Right ventricle myocardium superior (tissue), 1 donor: Measurements from ENCODE around the gene CHRNB2. TPM values are rescaled to one million over a fixed set of nuclear protein-coding genes. Genes with fewer than 3 reads are reported as not detected.

Experiments used
- ATAC-seq: fragments of 200-7000 bp; cut with Tn5 transposase; one replicate; pipeline ENCODE4 v1.9.1; 2020; ENCODE audit warnings: mild to moderate bottlenecking; ENCODE audit not compliant: poor library complexity
- DNase-seq: peaks from one replicate; pipeline ENCODE4 v3.0.0-alpha.2; 2020
- intact Hi-C: fragments of 100-400 bp; cut with DNase I; formaldehyde crosslinking; loops from one replicate; pipeline ENCODE4 v1.11.2; 2022
- total RNA-seq: library from RNA; stranded (reverse); fragmentation: NEBNext Ultra II Directional; extraction: Animal tissue kit (Norgen Biotek cat#: 25700); gene quantifications from one replicate; pipeline ENCODE4 v1.2.1, GENCODE V29; 2021
- donor health status: DM: no; HTN: yes; CAD: no; lungs with severe emphysema.

Gene CHRNB2
- total RNA-seq, 1 donor from 2014 or later = not detected

DNA sequence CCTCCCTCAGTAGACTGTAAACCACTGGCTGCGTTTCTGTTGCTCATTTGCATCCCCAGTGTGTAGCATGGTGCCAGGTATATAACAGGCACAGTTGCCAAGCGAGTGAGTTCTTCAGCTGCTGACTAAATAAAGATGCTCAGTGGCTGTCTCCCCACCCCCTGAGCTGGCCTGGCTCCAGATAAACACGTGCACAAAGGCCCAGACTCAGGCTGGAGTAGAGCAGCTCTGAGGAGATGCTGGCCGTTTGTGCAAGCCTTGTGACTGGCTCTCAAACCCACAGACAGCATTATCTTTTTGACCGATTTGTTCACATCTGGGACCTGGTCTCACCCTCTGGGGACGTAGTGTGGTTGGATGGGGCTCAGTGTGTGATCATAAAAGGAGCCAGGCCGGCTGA, 7.1 kb downstream of the CHRNB2 start:
- ATAC-seq (no peak), DNase-seq (no peak)
- intact Hi-C loops = no loop called here

DNA sequence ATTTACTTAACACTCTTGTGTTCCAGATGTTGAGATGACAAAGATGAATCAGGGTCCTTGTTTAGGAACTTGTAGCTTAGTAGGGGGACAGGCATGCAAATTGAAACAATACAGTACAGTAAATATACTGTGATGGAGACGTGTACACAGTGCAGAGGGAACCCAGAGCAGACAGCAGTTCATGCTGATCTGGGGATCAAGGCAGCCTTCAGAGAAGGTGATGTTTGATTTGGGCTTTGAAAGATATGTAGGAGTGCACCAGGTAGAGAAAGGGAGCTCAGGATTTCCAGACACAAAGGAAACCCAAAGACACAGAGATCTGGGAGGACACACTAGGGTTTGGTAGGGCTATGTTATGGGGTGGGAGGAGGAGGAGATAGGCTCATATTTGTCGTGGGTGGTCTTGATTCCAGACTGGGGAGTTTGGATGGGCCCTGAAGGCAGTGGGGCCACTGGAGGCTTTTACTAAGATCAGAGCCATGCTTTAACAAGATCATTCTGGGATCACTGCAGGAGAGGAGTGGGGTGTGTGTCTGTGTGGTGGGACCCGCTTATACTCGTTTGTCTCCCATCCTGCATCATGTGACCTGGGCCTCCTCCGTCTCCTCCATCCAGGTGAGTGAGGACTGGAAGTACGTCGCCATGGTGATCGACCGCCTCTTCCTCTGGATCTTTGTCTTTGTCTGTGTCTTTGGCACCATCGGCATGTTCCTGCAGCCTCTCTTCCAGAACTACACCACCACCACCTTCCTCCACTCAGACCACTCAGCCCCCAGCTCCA, 7.8 kb downstream of the CHRNB2 start:
- intact Hi-C loops = no loop called here
- ATAC-seq = no peak
- no peak for DNase-seq

DNA sequence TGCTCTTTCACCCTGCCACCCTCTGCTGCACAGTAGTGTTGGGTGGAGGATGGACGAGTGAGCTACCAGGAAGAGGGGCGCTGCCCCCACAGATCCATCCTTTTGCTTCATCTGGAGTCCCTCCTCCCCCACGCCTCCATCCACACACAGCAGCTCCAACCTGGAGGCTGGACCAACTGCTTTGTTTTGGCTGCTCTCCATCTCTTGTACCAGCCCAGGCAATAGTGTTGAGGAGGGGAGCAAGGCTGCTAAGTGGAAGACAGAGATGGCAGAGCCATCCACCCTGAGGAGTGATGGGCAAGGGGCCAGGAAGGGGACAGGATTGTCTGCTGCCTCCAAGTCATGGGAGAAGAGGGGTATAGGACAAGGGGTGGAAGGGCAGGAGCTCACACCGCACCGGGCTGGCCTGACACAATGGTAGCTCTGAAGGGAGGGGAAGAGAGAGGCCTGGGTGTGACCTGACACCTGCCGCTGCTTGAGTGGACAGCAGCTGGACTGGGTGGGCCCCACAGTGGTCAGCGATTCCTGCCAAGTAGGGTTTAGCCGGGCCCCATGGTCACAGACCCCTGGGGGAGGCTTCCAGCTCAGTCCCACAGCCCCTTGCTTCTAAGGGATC, 8.5 kb downstream of the CHRNB2 start:
- ATAC-seq (no peak), DNase-seq (no peak)
- intact Hi-C loops = no loop called here

DNA sequence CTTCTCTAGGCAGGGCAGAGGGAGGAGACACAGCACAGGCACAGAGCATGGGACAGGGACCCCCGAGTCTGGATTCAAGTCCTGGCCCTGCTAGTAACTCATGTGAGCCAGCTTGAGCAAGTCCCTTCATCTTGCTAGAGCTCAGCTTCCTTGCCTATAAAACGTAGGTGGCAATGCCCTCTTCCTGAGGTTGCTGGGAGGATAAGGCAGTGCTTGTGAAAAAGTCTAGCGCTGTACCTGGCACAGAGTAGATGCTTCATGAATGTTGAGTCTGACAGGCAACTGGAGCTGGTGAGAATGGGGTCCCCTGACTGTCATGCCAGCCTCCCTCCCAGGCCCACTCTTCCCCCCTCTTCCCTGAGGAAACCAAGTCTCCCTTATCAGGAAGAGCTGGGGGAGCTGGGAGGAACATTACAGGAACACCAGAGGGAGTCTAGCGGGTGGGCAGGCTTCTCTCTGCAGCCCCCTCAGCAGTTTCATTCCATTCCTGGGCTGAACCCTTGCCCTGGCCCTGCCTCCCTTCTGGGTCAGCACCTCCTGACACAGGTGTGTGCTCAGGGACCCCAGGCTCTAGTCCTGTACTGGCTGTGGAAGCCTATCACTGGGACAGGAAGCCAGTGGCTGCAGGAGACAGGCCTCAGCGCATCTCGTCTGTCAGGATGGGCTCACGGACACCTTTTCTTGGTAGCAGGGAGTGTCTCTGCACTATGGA, 9.9 kb downstream of the CHRNB2 start:
- intact Hi-C loops = no loop called here
- no peak for DNase-seq
- ATAC-seq = no peak

DNA sequence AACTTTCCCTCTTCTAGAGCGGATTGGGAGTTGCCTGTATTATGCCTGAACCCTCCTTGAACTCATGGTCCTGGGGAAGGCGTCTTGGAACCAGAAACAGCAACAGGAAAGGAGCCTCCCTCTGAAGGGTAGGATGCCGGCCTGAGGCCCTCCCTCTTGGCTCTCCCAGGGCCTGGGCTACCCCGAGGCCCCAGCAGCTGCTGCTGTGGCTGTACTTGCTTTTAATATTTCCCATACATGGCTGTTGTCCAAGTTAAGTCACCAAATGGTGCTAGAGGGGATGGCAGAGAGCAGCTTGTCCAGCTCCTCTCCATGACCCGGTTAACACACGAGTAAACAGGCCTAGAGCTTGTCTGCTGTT, 10.5 kb downstream of the CHRNB2 start:
- ATAC-seq (peak; percentile 64), DNase-seq (no peak)
- intact Hi-C loops = no loop called here

DNA sequence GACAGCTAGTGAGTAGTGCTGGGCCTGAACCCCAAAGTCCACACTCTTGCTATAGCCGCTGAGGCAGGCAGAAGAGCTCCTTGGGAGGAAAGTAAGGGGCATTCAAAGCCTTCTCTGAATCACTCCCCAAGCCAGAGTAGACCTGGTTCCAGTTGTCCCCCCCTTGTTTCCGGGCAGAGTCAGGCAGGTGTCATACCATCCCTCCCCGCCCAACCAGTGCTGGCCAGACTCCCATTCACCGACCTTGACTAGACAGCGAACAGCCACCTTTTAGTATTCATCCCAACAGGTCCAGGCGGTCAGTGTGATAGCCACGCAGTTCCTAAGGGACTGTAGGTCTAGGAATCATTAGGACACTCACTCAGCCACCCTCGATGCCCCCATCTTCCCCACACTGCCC, 11.8 kb downstream of the CHRNB2 start:
- intact Hi-C loops = no loop called here
- DNase-seq (no peak), ATAC-seq (no peak)

DNA sequence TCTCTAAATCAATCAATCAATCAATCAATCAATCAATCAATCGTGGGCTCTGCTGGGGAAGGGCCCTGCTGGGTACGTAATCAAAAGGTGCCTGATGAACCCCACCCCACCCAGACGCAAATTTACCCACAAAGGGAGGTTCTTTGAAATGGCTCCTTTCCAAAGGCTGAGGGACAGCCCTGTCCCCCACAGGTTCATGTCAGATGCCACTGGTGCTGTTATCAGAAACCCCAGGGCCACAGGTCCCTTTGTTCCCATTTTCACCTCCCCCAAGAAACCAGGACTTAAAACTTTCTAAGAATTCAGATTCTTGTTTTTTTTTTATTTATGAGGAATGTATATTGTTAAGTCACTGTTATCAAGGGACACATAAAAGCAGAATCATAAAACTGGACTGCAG, 14.2 kb downstream of the CHRNB2 start:
- no peak for ATAC-seq

DNA sequence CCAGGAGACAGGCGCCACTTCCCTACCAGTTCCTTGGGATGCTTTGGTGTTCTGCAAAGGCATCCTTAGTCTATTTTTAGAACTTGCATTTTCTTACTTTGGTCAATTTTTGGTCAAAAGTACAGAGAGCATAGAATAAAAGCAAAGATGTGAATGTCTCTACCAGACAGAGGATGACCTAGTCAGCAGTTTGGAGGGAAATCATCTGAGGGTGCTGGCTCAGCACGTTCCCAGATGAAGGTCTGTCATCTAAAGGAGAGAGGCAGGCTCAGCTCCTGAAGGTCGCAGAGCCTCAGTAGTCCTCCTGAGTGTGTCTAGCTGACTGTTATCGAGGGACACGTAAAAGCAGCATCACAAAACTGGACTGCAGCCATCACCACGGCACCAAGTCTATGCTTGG, 15.3 kb downstream of the CHRNB2 start:
- no peak for DNase-seq
- intact Hi-C loops = no loop called here
- ATAC-seq = no peak

More for the DNA sequence above, 14.2 kb downstream of the CHRNB2 start:
- intact Hi-C loops = no loop called here
- DNase-seq = no peak

DNA sequence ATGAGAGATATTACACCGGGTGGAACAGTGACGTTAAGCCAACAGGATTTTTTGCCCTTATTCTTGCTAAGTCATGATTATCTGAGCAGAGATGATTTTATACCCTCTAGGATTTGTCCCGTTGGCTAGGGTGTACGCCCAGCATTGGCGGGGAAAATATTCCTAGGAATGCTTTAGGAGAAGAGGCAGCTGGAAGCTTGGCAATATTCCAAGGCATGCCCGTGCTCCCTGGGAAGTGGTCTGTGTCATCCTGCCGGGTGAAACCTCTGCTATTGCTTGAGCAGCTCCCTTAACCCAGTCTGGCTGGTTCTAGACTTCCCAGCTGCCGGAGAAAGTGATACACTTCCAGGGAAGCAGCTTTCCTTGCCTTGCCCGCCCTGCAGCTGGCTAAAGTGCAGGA, 16.2 kb downstream of the CHRNB2 start:
- intact Hi-C loops = no loop called here
- ATAC-seq = no peak
- no peak for DNase-seq

DNA sequence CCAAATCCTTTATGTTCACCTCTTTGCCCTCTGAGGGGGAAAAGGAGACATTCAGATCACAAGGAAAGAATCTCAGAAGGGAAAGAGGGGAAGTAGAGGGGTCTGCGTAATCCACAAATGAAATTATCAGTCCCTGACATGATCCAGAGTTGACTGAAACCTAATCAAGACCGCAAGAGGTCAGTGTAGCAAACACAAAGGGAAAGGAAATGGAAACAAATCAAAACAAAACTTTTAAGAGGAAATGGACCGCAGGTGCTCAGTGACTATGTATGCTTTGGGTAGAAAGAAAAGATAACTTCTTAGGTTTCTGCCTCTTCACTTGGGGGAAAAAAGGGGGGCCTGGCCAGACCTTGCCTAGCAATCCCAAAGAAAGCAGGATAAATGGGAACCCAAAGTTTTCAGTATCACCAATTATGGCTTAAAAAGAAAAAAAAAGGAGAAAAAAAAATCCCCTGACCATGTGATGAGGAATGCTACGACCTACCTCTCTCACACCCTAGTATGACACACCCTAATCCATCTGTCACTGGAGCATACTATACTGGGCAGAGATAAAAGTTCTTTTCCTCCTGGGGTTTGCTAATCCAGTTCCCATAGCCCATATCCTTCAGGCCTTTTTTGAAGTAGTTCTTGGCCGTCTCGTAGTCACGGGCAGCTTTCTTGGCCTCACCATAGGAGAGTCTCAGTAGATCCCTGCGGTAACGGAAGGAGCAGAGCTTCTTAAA, 16.9 kb downstream of the CHRNB2 start:
- intact Hi-C loops = no loop called here
- DNase-seq (no peak), ATAC-seq (no peak)

DNA sequence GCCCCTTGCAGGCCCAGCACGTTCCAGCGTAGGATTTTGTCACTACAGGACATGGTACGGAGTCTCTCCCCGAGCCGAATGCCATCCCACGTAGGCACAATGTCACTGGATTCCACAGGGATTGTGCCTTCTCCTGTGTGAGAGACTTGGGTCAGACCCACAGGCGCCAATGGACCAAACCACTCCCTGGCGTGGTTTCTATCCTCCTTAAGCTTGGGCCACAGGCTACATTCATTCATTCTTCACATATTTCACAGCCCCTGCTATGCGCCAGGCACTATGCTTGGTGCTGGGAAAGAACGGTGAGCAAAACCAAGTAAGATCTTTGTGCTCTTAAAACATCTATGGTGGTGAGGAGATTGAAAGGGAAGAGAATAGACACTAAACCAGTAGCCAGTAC, 18.7 kb downstream of the CHRNB2 start:
- intact Hi-C loops = no loop called here
- DNase-seq (no peak), ATAC-seq (no peak)

DNA sequence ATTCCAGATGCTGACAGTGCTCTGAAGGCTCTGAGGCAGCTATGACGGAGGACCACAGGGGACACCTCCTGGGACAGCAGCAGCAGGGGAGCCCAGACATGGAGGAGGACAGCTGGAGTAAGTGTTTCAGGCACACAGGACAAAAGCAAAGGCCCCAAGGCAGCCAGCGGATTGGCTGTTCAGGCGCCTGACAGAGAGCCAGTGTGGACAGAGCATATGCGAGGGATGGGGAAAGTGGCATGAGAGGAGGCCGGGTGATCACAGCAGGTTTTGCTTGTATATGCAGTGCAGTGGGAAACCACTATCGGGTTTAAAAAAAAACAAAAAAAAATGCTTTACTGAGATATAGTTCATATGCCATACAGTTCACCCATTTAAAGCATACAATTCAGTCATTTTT, 19.1 kb downstream of the CHRNB2 start:
- DNase-seq (no peak), ATAC-seq (no peak)
- intact Hi-C loops = no loop called here

DNA sequence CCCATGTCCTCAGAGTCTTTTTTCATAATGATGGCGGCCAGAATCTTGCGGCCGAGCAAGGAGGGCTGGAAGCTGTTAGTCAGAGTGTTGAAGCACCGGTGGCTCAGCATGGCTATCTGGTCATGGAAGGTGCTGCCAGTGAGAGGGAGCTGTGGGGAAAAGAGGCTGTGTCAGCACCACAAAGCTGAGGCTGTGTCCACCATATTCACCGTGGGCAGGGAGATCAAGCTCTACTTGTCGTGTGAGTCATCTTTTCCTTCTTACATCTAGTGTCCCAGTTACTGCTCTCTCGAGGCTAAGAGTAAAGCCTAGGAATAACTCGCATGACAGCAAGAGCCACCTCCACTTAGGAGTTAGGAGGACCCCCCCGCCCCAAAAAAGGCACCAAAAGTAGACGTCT, 22.2 kb downstream of the CHRNB2 start:
- DNase-seq (no peak), ATAC-seq (no peak)
- intact Hi-C loops = no loop called here

DNA sequence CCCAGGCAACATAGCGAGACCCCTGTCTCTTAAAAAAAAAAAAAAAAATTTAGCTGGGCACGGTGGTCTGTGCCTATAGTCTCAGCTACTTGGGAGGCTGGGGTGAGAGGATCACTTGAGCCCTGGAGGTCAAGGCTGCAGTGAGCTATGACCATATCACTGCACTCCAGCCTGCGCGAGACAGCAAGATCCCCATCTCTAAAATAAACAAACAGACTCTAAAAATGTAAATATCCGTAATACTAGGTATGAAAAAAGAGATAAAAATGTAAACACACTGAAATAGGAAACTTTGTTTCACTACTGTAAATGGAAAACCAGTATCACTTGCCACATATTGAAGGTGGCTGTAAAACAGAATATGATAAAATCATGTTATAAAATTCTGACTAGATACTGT, 23.2 kb downstream of the CHRNB2 start:
- ATAC-seq (no peak), DNase-seq (no peak)
- intact Hi-C loops = no loop called here

DNA sequence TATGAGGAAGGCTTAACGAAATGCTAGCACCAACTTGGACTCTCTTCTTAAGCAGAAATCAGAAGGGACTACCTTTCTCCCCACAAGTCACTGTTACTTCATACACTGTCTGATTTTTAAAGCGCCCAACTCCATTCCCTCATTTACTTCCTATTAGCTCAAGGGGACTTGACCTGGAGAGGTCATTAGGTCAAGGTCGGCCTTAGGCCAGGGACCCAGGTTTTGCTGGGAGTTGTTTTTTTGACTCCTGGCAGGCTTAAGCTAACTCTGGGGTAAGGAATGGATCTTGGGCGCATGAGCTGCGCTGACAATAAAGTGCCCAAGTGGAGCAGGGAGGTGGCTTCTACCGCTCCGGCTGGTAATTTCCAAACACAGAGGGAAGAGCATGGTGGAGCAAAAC, 23.6 kb downstream of the CHRNB2 start:
- ATAC-seq = no peak
- intact Hi-C loops = no loop called here
- no peak for DNase-seq

DNA sequence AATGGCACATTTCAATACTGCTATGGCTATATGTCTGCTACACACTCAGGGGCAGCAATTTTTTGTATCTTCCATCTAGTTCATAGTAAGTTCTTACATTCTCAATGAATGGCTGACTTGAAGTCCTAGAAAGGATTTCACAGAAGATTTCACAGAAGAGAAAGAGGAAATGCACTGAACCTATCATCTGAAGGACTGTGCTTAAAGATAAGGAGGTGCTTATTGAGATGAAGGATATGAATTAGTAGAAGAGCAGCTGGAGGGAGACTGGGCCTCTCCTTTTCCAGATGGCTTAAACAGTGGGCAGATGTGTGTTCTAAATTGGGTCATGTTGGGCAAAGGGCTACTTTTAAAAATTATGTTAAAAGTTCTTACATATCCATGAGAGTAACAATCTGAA, 25.8 kb downstream of the CHRNB2 start:
- intact Hi-C loops = no loop called here
- ATAC-seq = no peak
- no peak for DNase-seq

DNA sequence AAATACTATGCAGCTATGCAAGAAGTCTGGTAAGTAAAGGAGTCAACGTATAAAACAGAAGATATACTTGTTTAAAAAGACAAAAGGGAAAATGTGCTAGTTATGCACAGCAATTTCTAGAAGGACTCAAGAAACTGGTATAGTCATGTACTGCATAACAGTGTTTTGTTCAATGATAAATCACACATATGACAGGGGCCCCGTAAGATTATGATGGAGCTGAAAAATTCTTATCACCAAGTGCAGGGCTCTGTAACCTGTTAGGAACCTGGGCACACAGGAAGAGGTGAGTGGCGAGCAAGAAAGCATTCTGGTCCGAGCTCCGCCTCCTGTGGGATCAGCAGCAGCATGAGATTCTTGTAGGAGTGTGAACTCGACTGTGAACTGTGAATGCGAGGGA, 27.2 kb downstream of the CHRNB2 start:
- intact Hi-C loops = no loop called here
- DNase-seq = no peak
- ATAC-seq = no peak

DNA sequence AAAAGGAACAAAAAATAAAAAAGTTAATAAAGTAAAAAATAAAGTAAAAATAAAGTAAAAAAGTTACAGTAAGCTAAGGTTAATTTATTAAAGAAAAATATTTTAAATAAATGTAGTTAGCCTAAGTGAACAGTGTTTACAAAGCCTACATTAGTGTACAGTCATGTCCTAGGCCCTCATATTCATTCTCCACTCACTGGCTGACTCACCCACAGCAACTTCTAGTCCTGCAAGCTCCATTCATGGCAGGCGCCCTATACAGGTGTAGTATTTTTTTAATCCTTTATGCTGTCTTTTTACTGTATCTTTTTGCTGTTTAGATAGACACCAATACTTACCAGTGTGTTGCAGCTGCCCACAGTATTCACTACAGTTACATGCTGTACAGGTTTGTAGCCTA, 28.0 kb downstream of the CHRNB2 start:
- no peak for DNase-seq
- intact Hi-C loops = no loop called here
- no peak for ATAC-seq

DNA sequence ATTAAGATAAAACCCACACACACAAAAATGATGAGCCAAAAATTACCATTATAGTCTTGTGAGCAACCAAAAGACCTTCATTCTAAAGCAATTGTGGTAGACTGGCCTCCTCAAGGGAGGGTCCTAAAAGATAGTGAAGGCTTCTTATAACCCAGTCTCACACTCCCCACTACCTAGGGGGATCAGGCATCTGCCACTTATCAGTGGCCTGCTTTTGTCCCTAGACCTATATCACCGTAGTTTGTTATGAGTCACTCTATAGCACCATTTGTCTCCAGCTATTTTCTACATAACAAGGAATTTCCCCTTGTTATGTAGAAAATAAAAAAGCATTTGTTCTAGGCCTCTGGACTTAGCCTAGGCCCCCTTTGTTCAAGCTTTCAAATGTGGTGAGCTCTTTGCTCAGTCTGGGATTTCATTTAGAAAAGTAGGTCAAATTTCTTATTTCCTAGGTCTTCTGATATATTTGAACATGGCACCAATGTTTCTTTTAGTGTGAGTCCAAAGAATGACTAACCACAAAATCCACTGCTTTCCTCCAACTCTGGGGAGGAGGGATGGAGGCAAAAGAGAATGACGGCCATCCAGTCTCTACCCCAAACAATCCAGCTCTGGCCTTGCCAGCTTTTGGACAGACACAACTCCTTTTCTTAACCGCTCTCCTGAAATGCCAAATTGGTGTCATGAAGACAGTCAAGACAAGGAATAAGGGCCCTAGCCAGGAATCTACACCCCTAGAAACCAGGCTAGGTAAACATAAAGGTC, 31.5 kb downstream of the CHRNB2 start:
- DNase-seq (no peak), ATAC-seq (no peak)
- intact Hi-C loops = no loop called here
